ENCODE data around the gene OBSCN. TPM values are rescaled to one million over a fixed set of nuclear protein-coding genes. Genes with fewer than 3 reads are reported as not detected.

The OBSCN gene
- polyA plus RNA-seq, 3 donors: 32.0 to 53.4 (median 48.5) TPM

DNA sequence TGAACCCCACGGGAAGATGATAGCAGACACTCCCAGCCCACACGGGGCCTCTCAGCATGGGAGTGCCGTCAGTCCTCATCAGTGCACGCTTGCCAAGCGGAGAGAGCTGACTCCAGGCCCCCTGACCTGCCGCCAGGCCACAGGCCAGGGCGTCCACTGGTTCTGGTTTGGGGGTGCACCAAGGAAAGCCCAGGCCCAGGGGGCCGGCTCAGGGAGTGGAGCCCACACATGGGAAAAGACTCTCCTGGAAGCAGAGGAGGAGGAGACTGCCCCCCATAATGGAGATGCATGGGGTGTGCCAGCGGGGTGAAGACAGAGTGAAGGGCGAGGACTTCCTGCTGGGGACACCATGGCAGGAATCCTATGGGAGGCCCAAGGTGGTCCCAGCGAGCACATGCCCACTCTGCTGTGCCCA is 192.4 kb downstream of the OBSCN start:
- no peak for DNase-seq

DNA sequence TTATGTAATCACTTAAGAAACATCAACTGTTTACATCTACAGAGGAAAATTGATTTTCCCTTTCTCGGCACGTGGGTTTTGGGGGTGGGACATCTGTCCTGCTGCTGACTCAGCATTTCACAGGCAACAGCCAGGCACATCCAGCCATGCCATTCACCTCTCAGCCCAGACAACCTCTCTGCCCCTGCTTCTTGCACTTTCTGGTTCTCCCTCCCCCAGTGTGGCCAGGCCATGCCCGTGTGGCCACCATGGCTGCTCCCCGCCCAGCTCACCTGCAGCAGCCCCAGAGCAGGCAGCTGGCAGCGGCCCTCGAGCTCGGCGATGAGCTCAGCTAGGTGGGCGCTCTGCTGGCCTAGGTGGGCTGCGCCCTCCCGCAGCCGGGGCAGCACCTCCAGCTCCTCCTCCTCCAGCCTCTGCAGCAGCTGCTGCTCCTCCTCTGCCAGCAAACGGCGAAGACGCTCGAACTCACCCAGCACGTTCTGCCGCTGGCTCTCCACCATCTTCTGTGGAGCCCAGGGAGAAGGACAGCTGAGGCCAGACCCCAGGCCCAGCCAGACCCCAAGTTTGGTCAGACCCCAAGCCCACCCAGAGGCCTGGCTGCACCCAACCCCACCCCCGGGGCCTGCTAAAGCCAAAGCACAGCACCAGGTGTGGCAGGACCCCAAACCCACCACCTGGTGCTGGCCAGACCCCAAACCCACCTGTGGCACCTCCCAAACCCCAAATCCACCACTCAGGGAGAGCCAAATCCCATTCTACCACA is 193.0 kb downstream of the OBSCN start:
- DNase-seq: no peak

DNA sequence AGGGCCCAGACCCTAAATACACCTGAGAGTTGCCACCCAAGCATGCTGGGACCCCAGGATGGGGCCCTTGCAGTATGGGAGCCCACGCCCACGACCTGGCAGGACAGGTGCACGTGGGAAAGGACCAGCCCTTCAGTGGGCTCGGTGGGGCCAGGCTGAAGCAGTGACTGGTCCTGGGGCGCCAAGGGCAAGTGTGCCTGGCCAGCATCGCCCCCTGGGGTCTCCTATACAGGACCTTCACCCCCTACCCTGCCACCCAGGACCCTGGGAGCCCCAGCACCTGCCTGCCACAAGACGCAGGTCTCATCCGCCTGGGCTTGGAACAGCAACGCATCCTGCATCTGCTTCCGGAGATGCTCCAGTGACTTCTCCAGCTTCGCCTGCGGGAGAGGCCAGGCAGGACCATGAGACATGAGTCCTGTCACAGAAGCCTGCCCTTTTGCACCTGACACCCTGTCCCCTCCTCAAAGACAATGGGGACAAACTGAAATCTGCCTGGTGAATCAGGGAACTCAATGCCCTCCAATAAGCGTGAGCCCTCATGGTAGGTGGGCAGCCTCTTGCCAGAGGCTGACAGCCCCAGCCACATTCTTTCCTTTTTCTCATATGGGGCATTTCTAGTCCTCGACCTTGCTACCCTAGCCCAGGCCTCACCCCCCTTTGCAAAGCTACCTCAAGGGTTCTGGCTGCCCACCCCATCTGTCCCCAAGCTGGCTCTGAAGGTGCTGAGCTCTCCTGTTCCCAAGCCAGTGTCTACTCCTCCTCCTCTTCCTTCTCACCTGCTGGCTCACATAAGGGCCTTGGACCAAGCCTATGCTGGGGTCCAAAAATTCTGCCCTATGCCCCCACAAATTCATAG is 194.2 kb downstream of the OBSCN start:
- no peak for DNase-seq

DNA sequence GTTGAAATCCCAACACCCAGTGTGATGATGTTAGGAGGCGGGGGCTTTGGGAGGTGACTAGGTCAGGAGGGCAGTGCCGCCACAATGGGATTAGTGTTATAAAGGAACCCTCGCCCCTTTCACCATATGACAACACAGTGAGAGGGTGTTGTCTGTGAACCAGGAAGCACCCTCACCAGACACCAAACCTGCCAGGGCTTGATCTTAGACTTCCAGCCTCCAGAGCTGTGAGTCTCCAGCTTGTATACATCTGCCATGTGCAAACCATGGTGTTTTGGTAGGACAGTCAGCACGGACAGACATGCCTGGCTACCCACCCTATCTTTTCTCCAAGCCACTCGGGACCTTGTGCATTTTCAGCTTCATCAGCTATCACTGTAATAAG is 194.8 kb downstream of the OBSCN start:
- DNase-seq: no peak

DNA sequence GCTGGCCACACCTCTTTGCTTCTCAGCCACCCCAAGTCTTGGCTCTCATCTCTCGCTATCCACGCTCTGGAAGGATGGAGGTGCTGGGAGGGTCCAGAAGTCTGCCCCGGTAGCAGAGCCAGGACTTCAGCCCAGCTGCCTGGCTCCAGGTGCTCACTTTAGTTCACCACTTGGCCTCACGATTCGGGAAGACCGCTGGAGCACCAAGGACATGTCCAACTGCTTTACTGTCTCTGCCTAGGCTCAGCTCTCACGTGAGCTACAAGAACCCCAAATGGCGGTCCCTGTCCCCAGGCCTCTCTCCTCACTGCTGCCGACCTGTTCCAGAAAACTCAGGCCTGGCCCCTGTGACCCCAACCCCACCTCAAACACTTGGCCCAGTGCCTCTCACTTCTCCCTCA is 195.4 kb downstream of the OBSCN start:
- DNase-seq: no peak

DNA sequence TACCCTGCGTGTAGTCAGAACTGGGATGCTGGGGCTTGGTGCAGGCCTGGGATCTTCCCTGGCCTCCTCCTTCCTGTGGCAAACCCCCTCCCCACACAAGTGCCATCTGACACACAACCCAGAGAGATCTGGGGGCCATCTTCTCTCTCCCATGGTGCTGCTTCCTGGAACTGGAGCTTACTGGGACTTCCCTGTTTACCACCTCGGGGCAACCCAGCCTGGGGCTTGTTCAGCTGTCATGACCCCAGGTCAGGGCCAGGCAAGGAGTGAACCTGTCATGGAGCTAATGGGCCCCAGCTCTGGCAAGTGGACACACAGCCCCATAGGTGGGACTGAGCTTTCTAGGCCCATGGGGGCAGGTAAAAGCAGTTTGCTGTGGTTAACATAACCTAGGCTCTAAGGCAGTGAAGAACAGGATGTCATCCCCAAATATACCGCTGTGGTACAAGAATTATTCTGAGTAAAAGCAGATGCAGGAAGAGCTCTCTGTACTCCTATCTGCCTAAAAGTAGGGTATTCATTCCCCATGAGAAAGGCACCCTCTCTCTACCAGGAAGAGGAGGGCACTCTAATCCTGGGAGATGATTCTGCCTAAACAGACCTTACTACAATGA is 196.4 kb downstream of the OBSCN start:
- no peak for DNase-seq

DNA sequence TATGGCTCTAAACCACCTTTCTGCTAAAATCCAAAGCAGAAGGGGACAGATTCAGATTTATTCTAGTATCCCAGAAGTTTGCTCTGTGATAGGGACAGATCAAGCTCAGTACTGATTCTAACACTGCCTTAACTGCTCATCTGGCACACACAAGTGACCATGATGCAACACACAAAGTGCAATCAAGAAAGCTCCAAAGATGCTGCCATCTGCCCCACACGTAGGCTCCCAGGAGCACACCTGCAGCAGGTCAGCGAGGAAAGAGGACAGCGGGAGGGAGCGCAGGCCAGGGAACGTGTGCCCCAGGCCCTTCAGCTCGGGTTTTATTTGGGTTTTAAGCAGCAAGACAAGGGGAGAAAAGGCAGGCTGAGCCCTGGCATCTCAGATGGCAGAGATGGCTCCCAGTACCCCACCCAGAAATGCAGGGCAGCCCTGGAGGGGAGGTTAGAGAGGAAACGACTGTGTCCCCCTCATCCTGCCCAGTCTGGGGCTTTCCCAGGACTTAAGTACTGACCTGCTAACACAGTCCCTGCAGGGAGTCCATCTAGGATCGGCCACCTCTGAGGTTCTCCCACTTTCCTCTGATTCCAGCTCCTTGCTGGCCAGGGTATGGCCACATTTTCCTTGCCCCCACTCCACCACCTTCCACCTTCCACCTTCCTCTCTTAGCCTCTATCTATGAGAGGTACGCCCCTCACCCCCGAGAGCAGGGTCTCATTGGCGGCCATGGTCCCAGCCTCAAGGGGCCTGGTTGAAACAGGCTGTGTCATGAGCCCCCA is 197.5 kb downstream of the OBSCN start:
- no peak for DNase-seq

DNA sequence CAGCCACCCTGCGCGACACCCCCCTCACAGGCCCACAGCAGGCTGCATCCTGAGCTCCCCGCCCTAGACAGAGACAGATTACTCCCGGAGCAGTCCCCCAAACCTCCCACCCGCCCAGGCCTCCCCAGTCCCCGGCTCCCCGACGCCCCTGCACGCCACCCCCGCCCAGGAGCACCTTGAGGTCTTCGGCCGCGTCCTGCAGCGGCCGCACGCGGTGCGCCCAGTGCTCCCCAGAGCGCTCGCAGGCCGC is 198.1 kb downstream of the OBSCN start:
- DNase-seq: no peak

DNA sequence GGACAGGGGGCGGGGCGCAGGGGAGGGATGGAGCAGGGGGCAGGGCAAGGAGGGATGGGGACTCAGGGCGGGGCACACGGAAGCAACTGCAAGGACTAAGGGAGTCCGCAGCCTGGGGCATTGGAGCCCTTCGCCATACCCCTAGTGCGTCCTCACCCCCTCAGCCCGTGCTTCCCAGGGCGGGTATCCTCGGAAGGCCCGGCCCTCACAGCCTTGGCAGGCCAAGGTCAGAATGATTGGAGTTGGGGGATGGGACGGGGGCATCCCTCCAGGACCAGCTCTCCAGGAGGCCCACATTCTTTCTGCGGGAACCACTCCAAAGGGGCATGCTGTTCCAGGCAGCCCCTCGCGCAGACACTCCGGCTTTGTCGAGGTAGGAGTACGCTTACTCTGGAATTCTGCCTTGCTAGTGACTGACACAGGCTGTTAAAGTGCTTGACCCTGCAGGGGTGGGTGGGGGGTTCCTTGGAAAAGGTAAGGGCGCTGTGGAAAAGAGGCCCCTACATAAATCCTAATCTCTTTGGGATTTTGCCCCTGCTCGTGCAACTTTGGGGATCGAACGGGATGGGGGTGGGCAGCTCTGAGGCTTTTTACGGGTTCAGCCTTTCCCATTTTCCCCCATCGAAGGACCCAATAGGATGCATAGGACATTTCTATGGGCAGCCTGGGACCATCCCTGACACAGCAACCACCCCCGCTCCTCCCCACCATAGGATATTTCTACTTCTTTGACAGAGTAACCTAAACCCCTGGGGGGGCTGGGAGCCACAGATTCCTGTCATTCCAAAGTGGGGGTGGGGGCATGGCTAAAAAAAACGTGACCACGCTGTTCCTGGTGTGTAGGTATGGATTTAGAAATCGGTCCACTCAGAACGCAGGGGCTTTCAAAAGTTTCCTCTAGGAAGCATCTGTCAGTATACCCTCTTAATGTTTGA is 199.5 kb downstream of the OBSCN start:
- DNase-seq: no peak

DNA sequence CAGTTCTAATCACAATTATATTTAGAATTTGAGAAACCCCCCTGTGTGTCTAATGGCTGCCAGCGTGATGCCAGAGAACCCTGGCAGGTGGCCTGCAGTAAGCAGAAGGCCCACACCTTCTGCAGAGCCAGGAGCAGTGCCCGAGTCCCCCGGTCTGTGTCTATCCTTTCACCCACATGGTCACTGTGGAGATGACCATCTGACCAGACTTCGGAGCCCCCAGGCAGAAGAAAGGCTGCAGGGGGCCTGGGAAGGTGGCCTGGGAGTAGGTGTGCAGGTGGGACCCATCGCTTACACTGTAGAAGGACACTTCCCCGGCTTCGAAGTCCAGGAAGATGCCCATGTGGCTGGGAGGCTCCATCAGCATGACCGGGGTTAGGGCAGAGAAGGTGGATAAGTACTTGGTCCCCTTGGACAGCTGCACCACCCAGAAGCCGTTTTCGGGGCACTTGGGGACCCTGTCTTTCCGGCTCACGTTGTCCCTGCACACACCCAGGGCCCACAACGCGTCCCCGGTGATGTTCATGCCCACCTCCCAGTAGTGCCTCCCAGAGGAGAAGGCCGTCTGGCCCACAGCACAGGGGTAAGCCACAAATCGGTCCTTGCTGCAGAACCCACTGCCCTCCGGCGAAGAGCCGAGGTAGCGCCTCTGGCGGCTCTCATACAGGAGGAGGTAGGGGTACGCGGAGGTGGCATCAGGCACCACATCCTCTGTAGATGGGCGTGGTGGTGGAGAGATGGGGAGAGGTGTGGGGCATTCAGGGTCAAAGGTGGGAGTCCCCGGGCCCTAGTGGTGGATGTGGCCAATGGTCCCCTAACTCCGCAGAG is 200.4 kb downstream of the OBSCN start:
- no peak for DNase-seq

DNA sequence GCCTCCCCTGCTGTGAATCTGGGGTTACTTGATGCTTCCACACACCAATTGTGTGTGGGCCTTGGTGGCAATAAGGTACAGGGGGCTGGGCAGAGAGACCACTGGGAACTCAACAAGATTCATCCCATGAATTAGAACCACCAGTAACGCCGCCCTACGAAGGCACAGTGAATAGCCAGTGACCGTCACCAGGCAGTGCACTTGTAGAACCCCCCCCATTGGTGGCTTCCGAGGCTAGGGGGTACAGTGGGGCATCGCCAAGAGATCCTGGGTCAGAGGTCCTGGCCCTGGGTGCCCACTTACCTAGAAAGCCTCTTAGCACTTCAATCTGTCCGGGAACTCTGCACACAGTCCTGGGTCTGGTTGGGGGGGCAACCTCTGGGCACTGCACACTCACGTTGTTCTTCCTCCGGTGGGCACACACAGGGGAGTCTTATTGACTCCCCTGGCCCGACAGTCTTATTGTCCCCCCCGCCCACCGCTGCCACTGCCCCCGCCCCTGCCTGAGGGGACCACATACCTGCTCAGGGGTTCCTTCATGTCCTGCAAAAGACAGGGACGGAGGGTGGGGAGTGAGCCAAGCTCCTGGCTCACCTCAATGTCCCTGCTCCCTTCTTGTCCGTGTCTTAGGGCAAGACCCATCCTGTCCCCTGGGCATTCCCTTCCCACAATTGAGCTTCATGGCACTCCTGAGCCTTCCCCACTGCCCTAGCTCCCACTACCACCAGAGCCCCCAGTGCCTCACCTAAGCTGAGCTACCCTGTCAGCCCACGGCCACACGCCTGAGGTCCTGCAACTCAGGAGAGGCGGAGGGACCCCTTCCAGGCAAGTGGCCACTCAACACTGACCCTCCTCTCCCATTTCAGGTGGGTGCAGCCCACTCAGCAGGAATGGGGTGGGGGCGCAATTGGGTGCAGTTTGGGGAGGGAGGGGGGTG is 201.3 kb downstream of the OBSCN start:
- no peak for DNase-seq

DNA sequence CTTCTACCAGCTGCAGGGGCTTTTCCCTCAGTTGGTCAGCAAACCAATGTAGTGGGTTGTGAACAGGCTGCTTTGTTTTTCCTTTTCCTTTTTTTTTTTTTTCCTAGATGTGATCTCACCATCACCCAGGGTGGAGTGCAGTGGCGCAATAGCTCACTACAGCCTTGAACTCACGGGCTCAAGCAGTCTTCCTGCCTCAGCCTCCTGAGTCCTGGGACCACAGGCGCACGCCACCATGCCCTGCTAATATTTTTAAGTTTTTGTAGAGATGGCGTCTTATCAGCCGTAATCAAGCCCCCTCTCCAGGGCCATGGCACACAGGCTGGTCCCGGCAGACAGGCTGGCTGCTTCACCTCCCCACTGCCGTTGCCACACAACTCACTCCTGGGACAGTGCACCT is 202.2 kb downstream of the OBSCN start:
- no peak for DNase-seq

DNA sequence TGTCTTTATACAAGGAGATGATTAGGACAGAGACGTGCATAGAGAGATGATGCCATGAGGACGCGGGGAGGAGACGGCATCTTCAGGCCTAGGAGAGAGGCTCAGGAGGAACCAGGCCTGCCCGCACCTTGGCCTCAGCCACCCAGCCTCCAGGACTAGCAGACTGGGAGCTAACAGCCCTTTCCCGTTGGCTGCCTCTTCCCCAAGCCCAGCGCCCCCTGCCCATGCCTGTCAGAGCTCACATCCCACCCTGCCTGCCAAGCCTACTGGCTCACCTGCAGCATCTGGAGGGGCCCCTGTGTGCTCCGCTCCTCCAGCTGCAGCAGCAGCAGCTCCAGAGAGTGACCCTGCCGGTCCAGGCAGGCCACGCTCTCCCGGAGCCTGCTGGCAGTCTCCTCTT is 202.8 kb downstream of the OBSCN start:
- DNase-seq: no peak

DNA sequence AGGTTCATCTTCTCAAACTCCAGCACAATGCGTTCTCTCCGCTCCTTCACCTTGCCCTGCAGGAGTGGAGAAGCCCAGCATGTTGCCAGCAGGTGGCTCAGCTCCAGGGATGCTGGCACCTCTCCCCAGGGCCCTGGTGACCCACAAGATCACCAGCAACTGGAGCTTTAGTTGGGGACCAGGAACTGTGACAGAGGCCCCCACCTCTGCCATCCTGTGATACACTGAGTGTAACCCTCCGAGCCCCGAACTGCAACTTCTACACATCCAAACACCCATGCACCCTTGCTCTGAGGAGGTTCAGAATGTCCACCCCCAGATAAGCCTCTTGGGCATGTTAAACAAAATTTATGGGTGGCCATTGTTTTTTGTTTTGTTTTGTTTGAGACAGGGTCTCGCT is 203.3 kb downstream of the OBSCN start:
- DNase-seq: no peak

DNA sequence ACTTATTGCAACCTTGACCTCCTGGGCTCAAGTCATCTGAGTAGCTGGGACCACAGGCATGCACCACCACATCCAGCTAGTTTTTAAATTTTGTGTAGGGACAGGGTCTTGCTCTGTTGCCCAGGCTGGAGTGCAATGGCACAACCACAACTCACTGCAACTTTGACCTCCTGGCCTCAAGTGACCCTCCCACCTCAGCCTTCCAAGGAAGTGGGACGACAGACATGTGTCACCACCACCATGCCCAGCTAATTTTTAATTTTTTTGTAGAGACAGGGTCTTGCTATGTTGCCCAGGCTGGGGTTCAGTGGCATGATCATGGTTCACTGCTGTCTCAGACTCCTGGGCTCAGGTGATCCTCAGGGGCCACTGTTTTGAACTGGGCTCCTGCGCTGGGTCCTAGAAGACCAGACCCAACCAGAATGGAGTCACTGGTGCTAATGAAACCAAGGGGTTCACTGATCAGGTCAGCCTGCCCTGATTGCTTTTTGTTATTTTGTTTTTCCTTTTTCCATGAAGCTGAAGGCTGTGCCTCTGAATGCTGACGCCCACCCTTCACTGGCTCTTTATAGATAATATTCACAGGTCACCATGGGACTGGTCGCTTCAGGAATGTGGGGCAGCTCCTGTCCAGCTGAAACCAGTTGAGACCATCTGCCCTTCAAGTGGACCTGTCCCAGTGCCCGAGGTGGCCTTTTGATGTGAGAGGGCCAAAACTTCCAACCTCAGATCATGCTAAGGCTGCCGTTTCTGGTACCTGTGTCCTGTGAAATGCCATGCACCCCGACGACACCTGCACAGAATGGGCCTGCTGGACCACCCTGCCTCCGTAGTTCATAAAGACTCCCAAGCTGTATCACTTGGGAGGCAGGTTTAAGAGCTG is 203.9 kb downstream of the OBSCN start:
- DNase-seq: no peak

DNA sequence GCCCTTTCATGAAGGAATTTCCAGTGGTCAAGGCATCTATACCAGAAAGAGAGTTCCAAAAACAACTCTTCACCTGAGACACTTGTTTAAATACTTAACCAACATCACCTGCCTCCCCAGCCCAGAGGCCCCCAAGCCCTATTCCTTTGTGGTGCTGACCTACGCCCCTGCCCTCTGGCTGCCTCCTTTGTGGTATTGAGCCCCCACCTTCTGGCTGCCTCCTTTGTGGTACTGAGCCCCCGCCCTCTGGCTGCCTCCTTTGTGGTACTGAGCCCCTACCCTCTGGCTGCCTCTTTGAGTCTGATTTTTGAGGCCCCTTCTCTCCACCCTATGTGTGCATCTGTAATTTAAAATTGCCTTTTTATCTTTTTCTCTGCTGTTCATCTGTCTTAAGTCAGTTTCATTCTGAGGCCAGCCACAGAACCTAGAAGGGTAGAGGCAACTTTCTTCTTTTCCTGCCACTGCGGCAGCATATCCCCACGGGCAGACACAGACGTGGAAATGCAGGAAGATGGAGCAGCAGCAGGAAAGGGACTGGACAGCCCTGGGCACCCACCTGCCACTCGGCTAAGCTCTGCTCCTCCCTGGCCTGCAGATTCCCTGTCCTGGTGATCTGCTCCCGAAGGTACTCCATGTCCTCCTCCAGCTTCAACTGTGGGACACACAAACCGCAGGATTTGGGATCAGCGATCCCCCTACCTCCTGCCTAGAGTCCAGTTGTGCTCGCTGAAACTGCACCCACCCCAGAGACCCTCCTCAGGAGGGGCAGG is 205.6 kb downstream of the OBSCN start:
- DNase-seq: no peak

DNA sequence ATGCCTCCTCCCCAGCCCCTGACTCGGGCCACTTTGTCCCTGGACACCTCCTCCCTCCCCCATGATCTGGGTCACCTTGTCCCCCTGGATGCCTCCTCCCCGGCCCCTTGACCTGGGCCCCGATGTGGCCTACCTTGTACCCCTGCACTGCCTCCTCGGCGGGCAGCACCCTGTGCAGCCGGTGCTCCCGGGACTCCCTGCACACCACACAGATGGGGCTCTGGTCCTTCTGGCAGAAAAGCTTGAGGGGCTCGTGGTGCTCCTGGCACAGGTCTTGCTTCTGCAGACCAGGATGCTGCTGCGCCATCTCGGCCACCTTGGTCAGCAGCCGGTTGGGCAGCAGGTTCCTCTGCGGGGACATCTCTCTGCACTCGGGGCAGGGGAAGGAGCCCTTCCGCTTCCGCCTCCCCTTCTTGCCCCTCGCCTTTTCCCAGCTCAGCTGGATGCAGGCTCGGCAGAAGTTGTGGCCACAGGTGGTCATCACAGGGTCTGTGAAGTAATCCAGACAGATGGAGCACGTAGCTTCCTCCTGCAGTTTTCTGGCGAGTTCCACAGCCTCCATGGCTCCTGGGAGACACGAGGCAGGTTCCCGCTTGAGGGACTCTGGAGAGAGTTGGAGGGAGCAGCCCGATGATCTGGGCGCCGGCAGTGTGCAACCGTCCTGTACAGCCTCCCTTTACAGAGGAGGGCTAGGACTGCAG is 206.8 kb downstream of the OBSCN start:
- DNase-seq: no peak

Measured in renal pelvis (tissue), 4 donors.